HL-60 (cell line): ENCODE measurements around the gene ZNF142.

Experiments used
- GABPA ChIP-seq: IDR thresholded peaks from 2 replicates; pipeline ENCODE4 v1.6.1; 2012; ENCODE audit warnings: low read depth
- POLR2AphosphoS5 ChIP-seq: IDR thresholded peaks from 2 replicates; pipeline ENCODE4 v1.6.1; 2012; ENCODE audit warnings: low read depth
- SPI1 ChIP-seq: IDR thresholded peaks from 2 replicates; pipeline ENCODE4 v1.6.1; 2012; ENCODE audit warnings: low read depth, mild to moderate bottlenecking, borderline replicate concordance
- TF ChIP-seq, protein P1 (sequence below): IDR thresholded peaks from one replicate; pipeline ENCODE4 v1.5.1; 2011; ENCODE audit warnings: low read length, control low read depth, inconsistent platforms; ENCODE audit not compliant: insufficient read depth
- TF ChIP-seq, protein P2 (sequence below): IDR thresholded peaks from 2 replicates; pipeline ENCODE4 v1.6.1; 2012; ENCODE audit warnings: low read depth; ENCODE audit not compliant: insufficient replicate concordance

DNA sequence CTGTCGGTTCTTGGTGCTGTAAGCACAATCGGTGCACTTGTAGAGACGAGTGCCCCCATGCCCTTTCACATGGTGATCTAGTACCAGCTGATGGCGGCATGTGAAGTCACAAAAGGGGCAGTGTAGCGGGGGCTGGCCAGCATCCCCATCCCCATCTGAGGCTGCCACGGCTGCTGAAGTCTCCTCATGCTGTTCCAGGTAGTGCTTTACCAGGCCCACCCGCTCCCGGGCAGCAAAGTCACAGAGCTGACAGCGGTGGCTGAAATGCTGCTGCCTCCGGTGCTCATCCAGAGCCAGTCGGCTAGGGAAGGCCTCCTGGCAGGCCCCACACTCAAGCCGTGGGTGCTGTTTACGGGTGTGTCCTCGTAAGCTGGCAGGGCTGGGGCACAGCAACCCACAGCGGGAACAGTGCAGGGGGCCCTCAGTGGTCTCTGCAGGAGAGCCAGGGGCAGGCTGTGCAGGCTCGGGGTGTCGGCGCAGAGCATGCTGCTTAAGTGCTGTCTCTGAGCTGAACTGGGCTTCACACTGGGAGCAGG is 17.2 kb downstream of the ZNF142 start:
- TF ChIP-seq, protein P1, sequence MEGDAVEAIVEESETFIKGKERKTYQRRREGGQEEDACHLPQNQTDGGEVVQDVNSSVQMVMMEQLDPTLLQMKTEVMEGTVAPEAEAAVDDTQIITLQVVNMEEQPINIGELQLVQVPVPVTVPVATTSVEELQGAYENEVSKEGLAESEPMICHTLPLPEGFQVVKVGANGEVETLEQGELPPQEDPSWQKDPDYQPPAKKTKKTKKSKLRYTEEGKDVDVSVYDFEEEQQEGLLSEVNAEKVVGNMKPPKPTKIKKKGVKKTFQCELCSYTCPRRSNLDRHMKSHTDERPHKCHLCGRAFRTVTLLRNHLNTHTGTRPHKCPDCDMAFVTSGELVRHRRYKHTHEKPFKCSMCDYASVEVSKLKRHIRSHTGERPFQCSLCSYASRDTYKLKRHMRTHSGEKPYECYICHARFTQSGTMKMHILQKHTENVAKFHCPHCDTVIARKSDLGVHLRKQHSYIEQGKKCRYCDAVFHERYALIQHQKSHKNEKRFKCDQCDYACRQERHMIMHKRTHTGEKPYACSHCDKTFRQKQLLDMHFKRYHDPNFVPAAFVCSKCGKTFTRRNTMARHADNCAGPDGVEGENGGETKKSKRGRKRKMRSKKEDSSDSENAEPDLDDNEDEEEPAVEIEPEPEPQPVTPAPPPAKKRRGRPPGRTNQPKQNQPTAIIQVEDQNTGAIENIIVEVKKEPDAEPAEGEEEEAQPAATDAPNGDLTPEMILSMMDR, result no peak
- TF ChIP-seq SPI1, result no peak
- no peak; the same call in 1 of the 2 replicates for TF ChIP-seq POLR2AphosphoS5
- TF ChIP-seq, protein P2, sequence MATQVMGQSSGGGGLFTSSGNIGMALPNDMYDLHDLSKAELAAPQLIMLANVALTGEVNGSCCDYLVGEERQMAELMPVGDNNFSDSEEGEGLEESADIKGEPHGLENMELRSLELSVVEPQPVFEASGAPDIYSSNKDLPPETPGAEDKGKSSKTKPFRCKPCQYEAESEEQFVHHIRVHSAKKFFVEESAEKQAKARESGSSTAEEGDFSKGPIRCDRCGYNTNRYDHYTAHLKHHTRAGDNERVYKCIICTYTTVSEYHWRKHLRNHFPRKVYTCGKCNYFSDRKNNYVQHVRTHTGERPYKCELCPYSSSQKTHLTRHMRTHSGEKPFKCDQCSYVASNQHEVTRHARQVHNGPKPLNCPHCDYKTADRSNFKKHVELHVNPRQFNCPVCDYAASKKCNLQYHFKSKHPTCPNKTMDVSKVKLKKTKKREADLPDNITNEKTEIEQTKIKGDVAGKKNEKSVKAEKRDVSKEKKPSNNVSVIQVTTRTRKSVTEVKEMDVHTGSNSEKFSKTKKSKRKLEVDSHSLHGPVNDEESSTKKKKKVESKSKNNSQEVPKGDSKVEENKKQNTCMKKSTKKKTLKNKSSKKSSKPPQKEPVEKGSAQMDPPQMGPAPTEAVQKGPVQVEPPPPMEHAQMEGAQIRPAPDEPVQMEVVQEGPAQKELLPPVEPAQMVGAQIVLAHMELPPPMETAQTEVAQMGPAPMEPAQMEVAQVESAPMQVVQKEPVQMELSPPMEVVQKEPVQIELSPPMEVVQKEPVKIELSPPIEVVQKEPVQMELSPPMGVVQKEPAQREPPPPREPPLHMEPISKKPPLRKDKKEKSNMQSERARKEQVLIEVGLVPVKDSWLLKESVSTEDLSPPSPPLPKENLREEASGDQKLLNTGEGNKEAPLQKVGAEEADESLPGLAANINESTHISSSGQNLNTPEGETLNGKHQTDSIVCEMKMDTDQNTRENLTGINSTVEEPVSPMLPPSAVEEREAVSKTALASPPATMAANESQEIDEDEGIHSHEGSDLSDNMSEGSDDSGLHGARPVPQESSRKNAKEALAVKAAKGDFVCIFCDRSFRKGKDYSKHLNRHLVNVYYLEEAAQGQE, result no peak
- TF ChIP-seq GABPA, result no peak
